Islet of Langerhans (tissue), 1 donor: ENCODE results near the gene SELENOK.
A peak's percentile ranks its signal among the peaks of the same experiment; 100 is the strongest.

Source experiments
- FAIRE-seq: peaks from one replicate; lab custom pipeline; 2011; peaks lifted over from hg19 to GRCh38; lab: Jason Lieb, UNC

Gene SELENOK

DNA sequence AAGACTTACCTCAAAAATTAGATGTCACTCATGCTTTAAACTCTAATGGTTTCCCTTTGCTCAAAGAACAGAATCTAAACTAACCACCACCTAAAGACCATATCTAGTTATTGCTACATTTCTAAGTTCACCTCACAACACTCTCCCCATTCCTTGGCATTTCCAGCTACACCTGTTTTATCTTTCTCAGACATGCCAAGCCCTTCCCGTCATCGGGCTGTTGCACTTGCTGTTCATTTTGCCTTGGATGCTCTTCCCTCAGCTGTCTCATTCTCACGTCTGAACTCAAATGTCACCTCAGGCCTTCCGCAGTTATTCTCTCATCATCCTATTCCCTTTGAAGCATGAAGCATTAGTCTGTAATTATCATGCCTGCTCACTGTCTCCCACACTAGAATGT, 8.7 kb downstream of the SELENOK start:
- no peak for FAIRE-seq

DNA sequence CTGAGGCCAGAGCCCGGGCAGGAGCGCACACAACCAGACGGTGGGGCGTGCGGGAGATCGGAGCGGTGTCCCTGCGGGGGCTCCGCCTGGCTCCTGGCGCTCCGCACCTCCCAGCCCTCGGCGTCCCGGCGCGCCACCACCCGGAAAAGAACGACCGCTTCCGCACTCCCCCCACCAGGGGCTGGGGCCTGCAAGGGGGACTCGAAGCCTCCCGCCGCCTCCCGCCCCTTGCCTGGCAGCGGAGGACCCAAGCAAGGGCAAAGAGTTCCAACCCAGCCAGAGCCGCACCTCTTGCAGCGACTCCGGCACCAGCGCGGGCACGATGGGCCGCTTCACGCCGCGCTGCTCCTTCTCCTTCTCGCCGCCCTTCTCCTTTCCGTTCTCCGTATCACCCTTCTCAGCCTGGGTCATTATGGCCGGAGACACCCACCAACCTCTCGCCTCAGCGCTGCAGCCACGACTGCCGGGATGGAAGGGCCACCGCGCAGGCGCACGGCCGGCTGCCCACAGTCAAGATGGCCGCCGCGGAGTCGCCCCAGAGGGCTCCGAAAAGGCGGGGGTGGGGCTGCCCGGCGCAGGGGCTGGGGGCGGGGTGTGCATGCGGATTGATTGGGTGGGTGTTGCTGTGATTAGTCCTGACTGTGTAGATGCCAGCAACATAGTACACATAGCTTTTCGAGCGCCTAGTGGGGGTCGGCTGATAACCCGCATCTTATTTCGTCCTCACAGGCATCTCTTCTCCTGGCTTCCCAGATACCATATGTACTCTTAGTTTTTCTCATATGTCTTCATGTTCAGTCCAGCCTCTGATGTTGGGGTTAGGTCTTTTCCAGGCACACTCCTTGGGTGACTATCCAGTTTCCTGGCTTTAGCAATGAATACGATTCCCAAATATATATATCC, 9.7 kb downstream of the SELENOK start, which contains the start of gene ACTR8:
Gene ACTR8, minus strand, starts transcription at position 462 of the 903 bp plus-strand sequence. Its CDS starts 51 bp downstream, at position 411.
- FAIRE-seq = peak; percentile 58

- no peak for FAIRE-seq
These were observed 11.0 kb downstream of the SELENOK start for GRCh38 chr3:53880396-53881345.

DNA sequence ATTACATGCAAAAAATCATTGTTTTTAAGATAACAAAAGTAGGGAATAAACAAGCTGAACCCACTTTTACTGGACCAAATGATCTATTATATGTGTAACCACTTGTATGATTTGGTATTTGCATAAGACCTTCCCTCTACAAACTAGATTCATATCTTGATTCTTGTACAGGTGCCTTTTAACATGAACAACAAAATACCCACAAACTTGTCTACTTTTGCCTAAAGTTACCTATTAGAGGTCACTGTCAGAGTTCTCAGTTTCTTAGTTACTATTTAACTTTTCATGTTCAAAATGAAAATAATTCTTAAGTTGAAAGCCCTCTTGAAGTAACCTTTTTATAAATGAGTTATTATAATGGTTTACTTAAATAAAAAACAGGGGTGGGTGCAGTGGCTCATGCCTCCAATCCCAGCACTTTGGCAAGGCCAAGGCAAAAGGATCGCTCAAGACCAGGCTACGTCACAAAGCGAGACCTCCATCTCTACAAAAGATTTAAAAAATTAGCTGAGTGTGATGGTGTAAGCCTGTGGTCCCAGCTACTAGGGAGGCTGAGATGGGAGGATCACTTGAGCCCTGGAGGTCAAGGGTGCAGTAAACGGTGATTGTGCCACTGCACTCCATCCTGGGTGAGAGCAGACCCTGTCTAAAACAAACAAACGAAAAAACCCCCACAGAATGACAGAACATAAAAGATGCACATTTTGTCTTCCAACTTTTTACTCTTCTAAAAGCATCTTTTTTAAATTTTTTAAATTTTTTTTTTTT, 25.7 kb downstream of the SELENOK start:
- no peak for FAIRE-seq

- no peak for FAIRE-seq
These were observed 28.5 kb downstream of the SELENOK start for GRCh38 chr3:53863145-53863544.

GRCh38 chr3:53862241-53862640, 29.4 kb downstream of the SELENOK start:
- FAIRE-seq = no peak

DNA sequence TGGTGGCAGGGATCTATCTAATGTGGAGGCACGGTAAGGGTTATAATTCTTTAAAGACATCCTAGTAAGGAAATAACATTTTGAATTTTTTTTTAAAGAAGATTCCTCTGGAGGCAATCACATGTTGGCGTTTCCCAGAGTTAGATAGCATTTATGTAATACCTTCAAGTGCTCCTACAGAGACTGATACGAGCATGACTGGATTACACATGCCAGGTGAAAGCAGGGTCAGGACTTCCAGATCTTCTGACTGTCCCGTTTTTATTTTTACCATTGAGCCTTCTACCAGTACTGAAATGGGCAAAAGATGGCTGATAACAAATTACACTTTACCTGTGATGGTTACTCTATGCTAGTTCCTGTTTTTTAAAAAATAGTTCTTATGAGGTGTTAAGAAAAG, 31.5 kb downstream of the SELENOK start:
- no peak for FAIRE-seq

- no peak for FAIRE-seq
These were observed 32.5 kb downstream of the SELENOK start for GRCh38 chr3:53859178-53859577.

DNA sequence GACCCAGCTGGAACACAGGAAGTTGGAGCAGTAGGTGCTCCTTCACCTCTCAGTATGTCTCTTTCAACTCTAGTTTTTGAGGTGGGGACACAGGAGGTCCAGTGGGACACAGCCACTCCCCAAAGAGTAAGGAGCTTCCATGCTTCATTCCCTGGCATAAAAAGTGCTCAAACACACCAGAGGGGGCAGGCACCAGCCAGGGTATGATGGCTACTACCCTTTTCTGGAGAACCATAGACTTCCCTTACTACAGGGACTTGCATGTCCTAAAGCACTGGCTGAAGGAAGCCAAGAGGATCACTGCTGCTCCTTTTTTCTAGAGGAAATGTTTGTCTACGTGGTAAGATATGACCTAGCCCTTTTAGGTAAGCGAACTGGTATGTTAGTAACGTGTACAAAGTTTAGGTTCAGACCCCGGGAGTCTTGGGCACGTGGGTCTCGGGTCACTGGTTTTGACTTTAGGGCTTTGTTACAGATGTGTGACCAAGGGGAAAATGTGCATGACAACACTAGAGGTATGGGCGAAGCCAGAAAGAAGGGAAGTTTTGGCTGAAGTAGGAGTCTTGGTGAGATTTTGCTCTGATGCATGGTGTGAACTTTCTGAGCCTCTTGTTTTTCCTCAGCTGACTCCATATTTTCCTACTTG, 33.4 kb downstream of the SELENOK start:
- no peak for FAIRE-seq

- no peak for FAIRE-seq
These were observed 34.7 kb downstream of the SELENOK start for GRCh38 chr3:53856964-53857363.

GRCh38 chr3:53850895-53851294, 40.8 kb downstream of the SELENOK start:
- no peak for FAIRE-seq

GRCh38 chr3:53849916-53850315, 41.7 kb downstream of the SELENOK start:
- no peak for FAIRE-seq

GRCh38 chr3:53846851-53847155, 44.9 kb downstream of the SELENOK start:
- no peak for FAIRE-seq

- FAIRE-seq = no peak
These were observed 45.4 kb downstream of the SELENOK start, which contains the start of the genes CHDH and IL17RB for GRCh38 chr3:53846134-53846850. Gene CHDH (minus strand): TSS chr3:53846419. CDS start chr3:53824008, 22,411 bp downstream. Gene IL17RB (plus strand): TSS chr3:53846568. CDS start chr3:53846589, 21 bp downstream.

DNA sequence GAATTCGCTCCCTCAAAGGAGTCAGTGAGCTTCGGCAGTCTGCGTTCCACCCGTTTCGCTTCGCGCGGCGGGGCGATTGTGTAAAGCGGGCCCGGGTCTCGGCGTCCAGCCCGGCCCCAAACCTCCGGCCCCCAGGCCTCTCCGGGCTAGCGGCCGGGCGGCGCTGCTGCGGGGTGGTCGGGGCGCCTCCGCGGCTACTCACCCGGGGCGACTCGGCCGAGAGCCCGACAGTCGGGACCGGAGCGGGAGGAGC, 45.9 kb downstream of the SELENOK start:
- no peak for FAIRE-seq

DNA sequence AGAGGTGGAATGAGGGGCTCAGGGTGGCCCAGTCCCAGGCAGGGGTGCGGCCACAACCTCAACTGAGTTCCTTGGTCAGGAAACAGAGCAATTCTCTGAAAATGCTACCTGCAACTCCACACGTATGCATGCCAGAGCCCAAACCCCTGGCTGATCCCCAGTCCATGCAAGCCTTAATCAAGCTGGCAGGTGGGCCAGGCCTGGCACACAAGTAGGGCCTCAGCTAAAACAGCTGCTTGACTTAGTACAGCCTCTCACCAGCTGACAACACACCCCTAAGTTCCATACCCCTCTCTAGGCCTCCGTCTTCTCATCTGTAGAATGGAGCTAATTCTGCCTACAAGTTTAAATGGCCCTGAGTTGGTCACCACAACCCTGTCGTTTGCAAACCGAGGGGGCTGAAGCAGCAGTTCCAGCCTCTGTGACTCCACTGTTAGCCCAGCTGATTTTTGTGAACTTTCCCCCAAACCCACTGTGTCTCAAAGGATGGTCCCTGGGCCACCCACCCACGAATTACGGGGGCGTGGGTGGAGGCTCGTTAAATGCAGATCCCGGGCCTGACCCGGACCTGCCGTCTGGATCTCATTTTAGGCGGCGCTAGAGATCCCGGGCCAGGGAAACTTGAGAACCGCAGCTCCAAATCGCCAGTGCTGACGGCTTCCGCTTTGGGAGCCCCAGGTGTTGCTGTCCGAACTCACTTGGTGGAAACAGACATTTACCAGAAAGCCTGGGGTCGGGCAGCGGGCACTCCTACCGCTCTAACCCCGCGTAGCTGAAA, 46.4 kb downstream of the SELENOK start:
- no peak for FAIRE-seq

DNA sequence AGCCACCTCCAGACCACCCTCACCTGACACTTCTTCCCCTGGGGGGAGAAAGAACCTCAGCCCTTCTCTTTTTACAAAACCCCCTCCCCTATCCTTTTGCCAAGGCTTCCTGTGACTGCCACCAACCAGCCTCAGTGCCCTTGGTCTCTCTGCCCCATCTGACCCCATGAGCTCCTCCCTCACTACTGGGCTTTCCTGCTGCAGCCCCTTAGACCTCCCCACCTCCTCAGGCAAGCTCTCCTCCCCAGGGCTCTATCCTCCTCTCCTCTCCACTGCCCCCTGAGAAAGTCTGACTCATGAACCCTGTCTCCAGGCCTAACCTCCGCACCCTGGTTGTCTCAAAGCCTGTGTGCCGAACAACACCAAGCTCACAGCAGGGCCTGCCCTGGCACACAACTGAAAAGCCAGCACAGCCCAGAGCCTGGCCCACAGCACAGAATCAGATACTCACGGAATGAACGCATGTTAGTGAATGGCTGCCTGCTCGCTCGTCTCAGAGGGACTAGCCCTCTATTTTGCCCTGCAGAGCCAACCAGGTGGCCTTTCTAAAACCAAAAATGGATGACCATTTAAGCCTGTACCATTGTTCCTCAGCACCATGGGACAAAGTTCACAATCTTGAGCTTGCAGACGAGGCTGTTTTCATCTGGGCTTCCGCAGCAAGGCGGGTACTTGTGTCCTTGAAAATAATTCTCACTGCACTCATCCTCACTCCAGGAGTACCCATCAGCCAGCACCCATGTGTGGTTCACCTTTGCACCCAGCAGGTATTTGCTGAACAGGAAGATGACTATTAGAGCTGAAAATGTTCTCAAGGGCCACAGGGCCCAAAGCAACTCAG, 47.2 kb downstream of the SELENOK start:
- no peak for FAIRE-seq

DNA sequence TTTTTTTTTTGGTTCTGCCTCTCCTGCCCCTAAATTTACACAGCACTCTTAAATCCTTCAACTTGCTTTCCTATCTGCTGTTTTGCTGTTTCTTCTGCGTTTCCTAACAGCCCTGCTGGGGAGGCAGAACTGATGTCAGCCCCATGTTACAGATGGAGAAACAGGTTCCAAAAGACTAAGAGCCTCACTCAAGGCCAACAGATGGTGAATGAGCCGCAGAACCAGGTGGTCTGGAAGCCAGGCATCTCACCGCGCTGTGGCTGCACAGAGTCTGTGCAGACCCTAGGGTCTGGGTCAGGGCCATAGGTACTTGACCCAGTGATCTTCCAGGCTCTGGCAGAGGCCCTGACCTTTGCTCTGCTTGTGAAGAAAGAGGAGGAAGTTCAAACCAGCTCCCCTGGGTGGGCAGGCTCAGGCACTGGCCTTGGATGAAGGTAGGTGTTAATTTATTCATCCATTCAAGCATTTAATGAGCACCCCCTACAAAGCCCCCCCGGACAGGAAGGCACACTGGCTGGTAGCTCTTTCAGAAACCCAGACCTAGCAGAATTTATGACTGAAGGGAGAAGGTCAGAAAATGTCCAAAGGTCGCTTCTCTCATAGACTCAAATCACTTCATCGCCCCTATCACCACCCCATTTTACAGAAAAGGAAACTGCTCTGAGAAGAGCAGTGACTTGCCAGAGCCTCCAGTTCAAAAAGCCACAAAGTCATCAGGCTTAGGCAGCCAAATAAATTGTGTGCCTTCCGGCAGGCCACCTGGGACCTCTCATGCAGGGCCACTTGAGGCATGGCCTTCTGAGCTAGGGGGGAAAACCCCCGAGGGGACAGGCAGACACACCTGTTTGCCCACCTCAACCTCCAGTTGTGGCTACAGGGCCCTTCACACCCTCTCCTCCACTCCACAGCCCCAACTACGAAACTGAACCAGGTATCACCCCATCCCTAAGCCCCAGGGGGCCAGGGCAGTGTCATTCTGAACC, 48.2 kb downstream of the SELENOK start:
- FAIRE-seq = no peak
